Activated CD8-positive, alpha-beta memory T cell treated with anti-CD3 and anti-CD28 coated beads, Interleukin-2, amount 10 ng/mL, durations not matched to agents 7 days and 5 days (primary cell): ENCODE measurements around the gene TOX4. TPM values are rescaled to one million over a fixed set of nuclear protein-coding genes. Genes with fewer than 3 reads are reported as not detected.
"Not testable (repeated sequence)": the region's sequence is repeated elsewhere in the genome, so short reads cannot be mapped to it uniquely, and the experiment has no call there.

Source experiments
- ATAC-seq: fragments of 150-1000 bp; cut with Tn5 transposase; one replicate; pipeline ENCODE4 v1.10.0; 2021; ENCODE audit warnings: moderate library complexity
- CTCF ChIA-PET: fragments of 350-600 bp; sonication (Branson Sonifier 250); formaldehyde crosslinking; loops from one replicate; lab custom pipeline; 2021; ENCODE audit warnings: antibody characterized with exemption; lab: Charles Lee
- DNase-seq: peaks from one replicate; pipeline ENCODE4 v3.0.0-alpha.2; 2020
- H3K27ac Mint-ChIP-seq: one replicate; pipeline ENCODE4 v1.8.0; 2021; ENCODE audit warnings: mild to moderate bottlenecking, mixed read lengths
- H3K27me3 Mint-ChIP-seq: one replicate; pipeline ENCODE4 v1.8.0; 2021; ENCODE audit warnings: mixed read lengths
- H3K36me3 Mint-ChIP-seq: one replicate; pipeline ENCODE4 v1.8.0; 2021; ENCODE audit warnings: mild to moderate bottlenecking, mixed read lengths
- H3K4me1 Mint-ChIP-seq: one replicate; pipeline ENCODE4 v1.8.0; 2021; ENCODE audit warnings: mixed read lengths
- H3K4me3 Mint-ChIP-seq: one replicate; pipeline ENCODE4 v1.8.0; 2021; ENCODE audit warnings: mild to moderate bottlenecking, moderate library complexity, mixed read lengths
- H3K9me3 Mint-ChIP-seq: one replicate; pipeline ENCODE4 v1.8.0; 2022; ENCODE audit warnings: low read depth, mixed read lengths
- total RNA-seq, 2 experiments: library from RNA; stranded (reverse); gene quantifications; one replicate each; pipeline ENCODE4 v1.2.3, GENCODE V29; 2021

The TOX4 gene
- total RNA-seq = 10 to 100 TPM; 72.7 to 87.1 TPM

- Mint-ChIP-seq H3K4me3 (peak within 1 kb of the TSS; percentile 99), H3K9me3 (no peaks in the 10 kb centered on the region), H3K4me1 (peaks cover 38% of the 10 kb centered on the region), H3K27me3 (no peaks in the 10 kb centered on the region), H3K27ac (peak within 1 kb of the TSS; percentile 100), H3K36me3 (peaks cover 18% of the 10 kb centered on the region)
- CTCF ChIA-PET = interaction anchor here (0.7 to 4.0 kb wide), 18 partner anchors 11 to 1530 kb away, joined by 3 to 38 read pairs (median 4); partner anchors contain the start of genes CHD8, METTL3, SALL2 and SUPT16H
- DNase-seq (peak; percentile 97), ATAC-seq (peak; percentile 98)
Measured at GRCh38 chr14:21476925-21477681, at the start of gene TOX4, which contains the start of gene RAB2B. Gene TOX4 (plus strand): TSS chr14:21477195. CDS start chr14:21477279, 84 bp downstream. Gene RAB2B (minus strand): TSS chr14:21476959. CDS start chr14:21476872, 87 bp downstream.

GRCh38 chr14:21428930-21429329, 48.1 kb upstream of the TOX4 start:
- CTCF ChIA-PET = interaction anchor here (1.2 kb wide), 1 partner anchor 19 kb away, joined by 3 read pairs; no protein-coding TSS in a partner anchor
- H3K9me3 Mint-ChIP-seq = no peaks in the 10 kb centered on the region
- no peak for DNase-seq
- H3K27ac Mint-ChIP-seq = no peak overlapping the region
- H3K4me3 Mint-ChIP-seq = no peak overlapping the region
- peaks cover 71% of the 10 kb centered on the region for H3K36me3 Mint-ChIP-seq
- no peaks in the 10 kb centered on the region for H3K27me3 Mint-ChIP-seq
- H3K4me1 Mint-ChIP-seq = peaks cover 8% of the 10 kb centered on the region
- no peak for ATAC-seq

- ATAC-seq = no peak
- Mint-ChIP-seq H3K4me1 (peaks cover 29% of the 10 kb centered on the region), H3K27ac (no peak overlapping the region), H3K27me3 (no peaks in the 10 kb centered on the region), H3K9me3 (no peaks in the 10 kb centered on the region), H3K4me3 (no peak overlapping the region), H3K36me3 (peaks cover 62% of the 10 kb centered on the region)
- no peak for DNase-seq
- CTCF ChIA-PET = interaction anchor here (0.8 to 1.2 kb wide), 2 partner anchors 13 to 25 kb away, joined by 3 to 5 read pairs; partner anchors contain the start of gene CHD8
Measured at GRCh38 chr14:21431126-21431525, 45.9 kb upstream of the TOX4 start.

- Mint-ChIP-seq H3K27me3 (no peaks in the 10 kb centered on the region), H3K9me3 (no peaks in the 10 kb centered on the region), H3K36me3 (peaks cover 27% of the 10 kb centered on the region), H3K27ac (peak overlapping the region; percentile 78), H3K4me1 (peaks cover 51% of the 10 kb centered on the region), H3K4me3 (peak overlapping the region; percentile 96)
- DNase-seq (no peak), ATAC-seq (no peak)
- CTCF ChIA-PET = interaction anchor here (0.8 to 2.4 kb wide), 9 partner anchors 10 to 206 kb away, joined by 3 to 31 read pairs (median 4); partner anchors contain the start of genes CHD8, RAB2B and TOX4
Measured at GRCh38 chr14:21436567-21437062, 40.4 kb upstream of the TOX4 start.

GRCh38 chr14:21437063-21437901, 39.7 kb upstream of the TOX4 start:
- CTCF ChIA-PET = interaction anchor here (0.8 to 2.4 kb wide), 10 partner anchors 9 to 207 kb away, joined by 3 to 31 read pairs (median 4); partner anchors contain the start of genes CHD8, RAB2B and TOX4
- H3K27me3 Mint-ChIP-seq = no peaks in the 10 kb centered on the region
- H3K4me3 Mint-ChIP-seq = peak overlapping the region; percentile 96
- H3K27ac Mint-ChIP-seq = peak overlapping the region; percentile 78
- ATAC-seq (peak; percentile 99), DNase-seq (peak; percentile 99)
- H3K36me3 Mint-ChIP-seq = peaks cover 27% of the 10 kb centered on the region
- peaks cover 53% of the 10 kb centered on the region for H3K4me1 Mint-ChIP-seq
- H3K9me3 Mint-ChIP-seq = no peaks in the 10 kb centered on the region

- CTCF ChIA-PET = no interaction called here
- H3K9me3 Mint-ChIP-seq = no peaks in the 10 kb centered on the region
- no peak for ATAC-seq
Measured at GRCh38 chr14:21440859-21441258, 36.1 kb upstream of the TOX4 start.

GRCh38 chr14:21442657-21443056, 34.3 kb upstream of the TOX4 start:
- not testable (repeated sequence) for H3K9me3 Mint-ChIP-seq

More at GRCh38 chr14:21440859-21441258, 36.1 kb upstream of the TOX4 start:
- no peaks in the 10 kb centered on the region for H3K27me3 Mint-ChIP-seq
- peaks cover 33% of the 10 kb centered on the region for H3K4me1 Mint-ChIP-seq
- no peak for DNase-seq
- H3K4me3 Mint-ChIP-seq = no peak overlapping the region
- H3K36me3 Mint-ChIP-seq = peaks cover 13% of the 10 kb centered on the region
- H3K27ac Mint-ChIP-seq = no peak overlapping the region

GRCh38 chr14:21449899-21450216, 27.1 kb upstream of the TOX4 start:
- H3K9me3 Mint-ChIP-seq = no peaks in the 10 kb centered on the region
- H3K27ac Mint-ChIP-seq = peak overlapping the region; percentile 88
- peak overlapping the region; percentile 56 for H3K4me3 Mint-ChIP-seq
- CTCF ChIA-PET = interaction anchor here (1.5 kb wide), 1 partner anchor 49 kb away, joined by 3 read pairs; no protein-coding TSS in a partner anchor
- no peaks in the 10 kb centered on the region for H3K27me3 Mint-ChIP-seq
- H3K36me3 Mint-ChIP-seq = peaks cover 30% of the 10 kb centered on the region
- DNase-seq (no peak), ATAC-seq (no peak)
- H3K4me1 Mint-ChIP-seq = peaks cover 56% of the 10 kb centered on the region

More at GRCh38 chr14:21442657-21443056, 34.3 kb upstream of the TOX4 start:
- peaks cover 16% of the 10 kb centered on the region for H3K36me3 Mint-ChIP-seq
- H3K27ac Mint-ChIP-seq, DNase-seq, H3K27me3 Mint-ChIP-seq, CTCF ChIA-PET, H3K4me3 Mint-ChIP-seq, ATAC-seq: not testable (repeated sequence)
- H3K4me1 Mint-ChIP-seq = peaks cover 27% of the 10 kb centered on the region

- CTCF ChIA-PET = interaction anchor here (1.0 to 4.7 kb wide), 7 partner anchors 12 to 350 kb away, joined by 3 to 38 read pairs (median 9); partner anchors contain the start of genes RAB2B and TOX4
- ATAC-seq = no peak
- Mint-ChIP-seq H3K27ac (peak overlapping the region; percentile 98), H3K4me3 (peak overlapping the region; percentile 91), H3K4me1 (peaks cover 44% of the 10 kb centered on the region), H3K36me3 (peaks cover 20% of the 10 kb centered on the region), H3K9me3 (no peaks in the 10 kb centered on the region), H3K27me3 (no peaks in the 10 kb centered on the region)
- no peak for DNase-seq
Measured at GRCh38 chr14:21454843-21455544, 22.0 kb upstream of the TOX4 start.

GRCh38 chr14:21455592-21455911, 21.4 kb upstream of the TOX4 start:
- peaks cover 20% of the 10 kb centered on the region for H3K36me3 Mint-ChIP-seq
- peak; percentile 27 for ATAC-seq
- peaks cover 39% of the 10 kb centered on the region for H3K4me1 Mint-ChIP-seq
- peak overlapping the region; percentile 98 for H3K27ac Mint-ChIP-seq
- CTCF ChIA-PET = interaction anchor here (0.6 to 4.7 kb wide), 19 partner anchors 10 to 1475 kb away, joined by 3 to 38 read pairs (median 4); partner anchors contain the start of genes METTL3, RAB2B and TOX4
- no peaks in the 10 kb centered on the region for H3K9me3 Mint-ChIP-seq
- peak overlapping the region; percentile 91 for H3K4me3 Mint-ChIP-seq
- no peaks in the 10 kb centered on the region for H3K27me3 Mint-ChIP-seq
- DNase-seq = no peak

GRCh38 chr14:21455912-21456667, 20.9 kb upstream of the TOX4 start, which contains the start of gene CHD8:
Gene CHD8 (minus strand): TSS chr14:21456123. CDS start chr14:21431643, 24,480 bp downstream.
- H3K27ac Mint-ChIP-seq = peak within 1 kb of the TSS; percentile 98
- H3K36me3 Mint-ChIP-seq = peaks cover 20% of the 10 kb centered on the region
- H3K9me3 Mint-ChIP-seq = no peaks in the 10 kb centered on the region
- CTCF ChIA-PET = interaction anchor here (0.6 to 4.7 kb wide), 20 partner anchors 10 to 1475 kb away, joined by 3 to 38 read pairs (median 4); partner anchors contain the start of genes METTL3, RAB2B and TOX4
- peaks cover 34% of the 10 kb centered on the region for H3K4me1 Mint-ChIP-seq
- ATAC-seq (peak; percentile 98), DNase-seq (peak; percentile 100)
- peak within 1 kb of the TSS; percentile 91 for H3K4me3 Mint-ChIP-seq
- H3K27me3 Mint-ChIP-seq = no peaks in the 10 kb centered on the region
